ENCODE results near the gene MRFAP1.

Gene MRFAP1

GRCh38 chr4:6640292-6641163 is at the start of gene MRFAP1:
Gene MRFAP1 (plus strand): TSS chr4:6640685. CDS start chr4:6640863, 178 bp downstream.
- peak; percentile 84 for DNase-seq (ENCODE audit: low read depth, low spot score)

- no peak for DNase-seq (ENCODE audit: low read depth, low spot score)
Observed at GRCh38 chr4:6591313-6591712, 49.2 kb upstream of the MRFAP1 start.

GRCh38 chr4:6591781-6592180 is 48.7 kb upstream of the MRFAP1 start:
- DNase-seq (ENCODE audit: low read depth, low spot score): no peak

GRCh38 chr4:6592804-6593563 is 47.5 kb upstream of the MRFAP1 start:
- DNase-seq (ENCODE audit: low read depth, low spot score): no peak

GRCh38 chr4:6594341-6594740 is 46.1 kb upstream of the MRFAP1 start:
- no peak for DNase-seq (ENCODE audit: low read depth, low spot score)

- DNase-seq (ENCODE audit: low read depth, low spot score): no peak
Observed at GRCh38 chr4:6594826-6595355, 45.6 kb upstream of the MRFAP1 start.

GRCh38 chr4:6595897-6596537 is 44.5 kb upstream of the MRFAP1 start:
- DNase-seq (ENCODE audit: low read depth, low spot score): no peak

- DNase-seq (ENCODE audit: low read depth, low spot score): no peak
Observed at GRCh38 chr4:6596948-6597347, 43.5 kb upstream of the MRFAP1 start.

GRCh38 chr4:6598127-6598526 is 42.4 kb upstream of the MRFAP1 start:
- no peak for DNase-seq (ENCODE audit: low read depth, low spot score)

GRCh38 chr4:6598641-6599040 is 41.8 kb upstream of the MRFAP1 start:
- DNase-seq (ENCODE audit: low read depth, low spot score): no peak

GRCh38 chr4:6601661-6602250 is 38.7 kb upstream of the MRFAP1 start:
- DNase-seq (ENCODE audit: low read depth, low spot score): no peak

GRCh38 chr4:6602289-6602688 is 38.2 kb upstream of the MRFAP1 start:
- DNase-seq (ENCODE audit: low read depth, low spot score): no peak

GRCh38 chr4:6603128-6603527 is 37.4 kb upstream of the MRFAP1 start:
- no peak for DNase-seq (ENCODE audit: low read depth, low spot score)

GRCh38 chr4:6605114-6605513 is 35.4 kb upstream of the MRFAP1 start:
- DNase-seq (ENCODE audit: low read depth, low spot score): no peak

GRCh38 chr4:6605605-6606004 is 34.9 kb upstream of the MRFAP1 start:
- DNase-seq (ENCODE audit: low read depth, low spot score): no peak

GRCh38 chr4:6606465-6607235 is 33.8 kb upstream of the MRFAP1 start:
- no peak for DNase-seq (ENCODE audit: low read depth, low spot score)

- no peak for DNase-seq (ENCODE audit: low read depth, low spot score)
Observed at GRCh38 chr4:6607368-6608055, 33.0 kb upstream of the MRFAP1 start.

- no peak for DNase-seq (ENCODE audit: low read depth, low spot score)
Observed at GRCh38 chr4:6608758-6609414, 31.6 kb upstream of the MRFAP1 start.

GRCh38 chr4:6609415-6610079 is 30.9 kb upstream of the MRFAP1 start:
- no peak for DNase-seq (ENCODE audit: low read depth, low spot score)

Data from activated naive CD8-positive, alpha-beta T cell treated with anti-CD3 and anti-CD28 coated beads, Interleukin-2, amount 50 U/mL, for 16 hours (primary cell).